Measurements from ENCODE around the gene FGF22. TPM values are rescaled to one million over a fixed set of nuclear protein-coding genes. Genes with fewer than 3 reads are reported as not detected.

FGF22 gene
- polyA plus RNA-seq, 2 of the 4 experiments (the other 2 are of a cell fraction): 0.13 to 1.0 TPM

DNA sequence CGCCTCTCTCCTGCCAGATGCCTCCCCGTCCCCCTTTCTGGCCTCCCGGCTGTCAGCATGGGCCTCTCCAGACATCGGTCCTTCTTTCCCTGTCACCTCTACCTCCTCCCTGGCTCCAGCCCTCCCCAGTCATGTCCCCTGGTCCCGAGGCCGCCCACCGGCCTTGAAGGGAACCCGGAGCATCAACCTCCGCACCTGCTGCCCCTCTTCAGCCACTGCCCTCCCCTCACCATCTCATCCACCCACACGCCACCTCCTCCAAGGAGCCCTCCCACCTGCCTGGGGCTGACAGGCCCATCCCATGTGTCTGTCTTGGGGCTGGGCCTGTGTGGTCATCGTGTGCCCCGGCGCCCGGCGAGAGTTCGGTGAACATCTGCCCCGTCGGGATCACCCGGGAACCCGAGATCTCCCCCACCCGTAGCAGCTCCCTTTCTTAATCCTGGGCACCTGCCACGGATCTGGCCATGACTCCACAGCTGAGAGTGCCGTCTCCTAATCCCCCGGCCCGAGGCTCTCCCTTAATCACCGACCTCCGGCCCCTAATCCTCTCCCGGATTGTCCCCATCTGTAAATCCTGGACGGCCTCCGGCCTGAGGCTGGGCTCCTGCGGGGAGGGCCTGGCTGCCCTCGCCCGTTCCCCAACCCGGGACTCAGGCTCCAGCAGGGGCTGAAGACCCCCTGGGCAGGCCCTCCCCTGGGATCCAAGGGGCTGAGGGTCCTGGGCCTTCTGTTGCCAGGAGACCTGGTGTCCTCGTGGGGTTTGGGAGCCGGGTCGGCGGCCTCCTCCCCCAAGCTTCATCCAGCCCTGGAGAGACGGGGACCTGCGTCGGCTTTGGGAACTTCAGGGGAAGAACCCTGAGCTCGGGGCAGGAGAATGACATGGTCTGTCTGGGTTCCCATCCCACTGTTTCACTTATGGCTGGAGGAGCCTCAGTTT is 44.1 kb upstream of the FGF22 start (continued):
- TF ChIP-seq FOXS1 (CRISPR knock-in tag; IDR thresholded peaks at IDR 0.05): no peak
- no peak for TF ChIP-seq NFE2L2 (conservative IDR thresholded peaks at IDR 0.05; ENCODE audit: low read length)

DNA sequence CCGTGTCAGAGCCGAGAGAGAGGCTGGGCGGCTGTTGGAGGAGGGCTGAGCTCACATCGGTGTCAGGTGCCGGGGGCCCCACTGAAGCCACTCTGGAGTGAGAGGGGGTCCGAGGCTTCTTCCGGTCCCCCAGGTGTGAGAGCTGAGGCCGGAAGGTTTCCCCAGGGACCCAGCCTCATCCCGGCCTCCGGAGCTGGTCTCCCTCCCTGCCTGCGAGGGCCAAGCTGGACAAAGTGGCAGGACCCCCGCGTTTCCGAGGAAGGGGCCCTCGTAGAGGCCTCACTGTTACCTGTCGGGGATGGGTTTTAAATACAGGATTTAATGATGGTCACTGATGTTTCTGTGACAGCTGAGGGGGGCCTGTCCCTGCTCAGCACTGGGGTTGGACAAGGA is 43.4 kb upstream of the FGF22 start:
- Histone ChIP-seq H3K4me1 (peaks cover 7% of the 10 kb centered on the region), H3K27ac (no peak overlapping the region), H3K4me3 (no peak overlapping the region), H3K4me2 (no peak overlapping the region), H3K9me3 (no peaks in the 10 kb centered on the region)
- TF ChIP-seq RFX5 (IDR thresholded peaks at IDR 0.05) (no peak), CHD2 (IDR thresholded peaks at IDR 0.05; ENCODE audit: low read length, partially characterized antibody) (no peak), ZC3H11A (IDR thresholded peaks at IDR 0.05) (no peak), JUN (IDR thresholded peaks at IDR 0.05) (no peak), MAZ (IDR thresholded peaks at IDR 0.05; ENCODE audit: borderline replicate concordance, low read depth, low read length) (no peak), FOSB (CRISPR knock-in tag; IDR thresholded peaks at IDR 0.05) (no peak), PHF8 (IDR thresholded peaks at IDR 0.05; ENCODE audit: borderline replicate concordance, low read depth) (no peak), NPAS2 (CRISPR knock-in tag; IDR thresholded peaks at IDR 0.05; ENCODE audit: borderline replicate concordance) (no peak), POLR2A (IDR thresholded peaks at IDR 0.05; ENCODE audit: low read length) (no peak), KDM5A (IDR thresholded peaks at IDR 0.05) (no peak), MAFK (IDR thresholded peaks at IDR 0.05; ENCODE audit: partially characterized antibody) (no peak), TP53 (CRISPR knock-in tag; IDR thresholded peaks at IDR 0.05) (no peak)
- TF ChIP-seq, protein P1, sequence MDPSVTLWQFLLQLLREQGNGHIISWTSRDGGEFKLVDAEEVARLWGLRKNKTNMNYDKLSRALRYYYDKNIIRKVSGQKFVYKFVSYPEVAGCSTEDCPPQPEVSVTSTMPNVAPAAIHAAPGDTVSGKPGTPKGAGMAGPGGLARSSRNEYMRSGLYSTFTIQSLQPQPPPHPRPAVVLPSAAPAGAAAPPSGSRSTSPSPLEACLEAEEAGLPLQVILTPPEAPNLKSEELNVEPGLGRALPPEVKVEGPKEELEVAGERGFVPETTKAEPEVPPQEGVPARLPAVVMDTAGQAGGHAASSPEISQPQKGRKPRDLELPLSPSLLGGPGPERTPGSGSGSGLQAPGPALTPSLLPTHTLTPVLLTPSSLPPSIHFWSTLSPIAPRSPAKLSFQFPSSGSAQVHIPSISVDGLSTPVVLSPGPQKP (IDR thresholded peaks at IDR 0.05; ENCODE audit: low read depth, low read length): no peak
- TF ChIP-seq, protein P2, sequence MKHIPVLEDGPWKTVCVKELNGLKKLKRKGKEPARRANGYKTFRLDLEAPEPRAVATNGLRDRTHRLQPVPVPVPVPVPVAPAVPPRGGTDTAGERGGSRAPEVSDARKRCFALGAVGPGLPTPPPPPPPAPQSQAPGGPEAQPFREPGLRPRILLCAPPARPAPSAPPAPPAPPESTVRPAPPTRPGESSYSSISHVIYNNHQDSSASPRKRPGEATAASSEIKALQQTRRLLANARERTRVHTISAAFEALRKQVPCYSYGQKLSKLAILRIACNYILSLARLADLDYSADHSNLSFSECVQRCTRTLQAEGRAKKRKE (CRISPR knock-in tag; IDR thresholded peaks at IDR 0.05; ENCODE audit: low read depth): no peak
- TF ChIP-seq, protein P3, sequence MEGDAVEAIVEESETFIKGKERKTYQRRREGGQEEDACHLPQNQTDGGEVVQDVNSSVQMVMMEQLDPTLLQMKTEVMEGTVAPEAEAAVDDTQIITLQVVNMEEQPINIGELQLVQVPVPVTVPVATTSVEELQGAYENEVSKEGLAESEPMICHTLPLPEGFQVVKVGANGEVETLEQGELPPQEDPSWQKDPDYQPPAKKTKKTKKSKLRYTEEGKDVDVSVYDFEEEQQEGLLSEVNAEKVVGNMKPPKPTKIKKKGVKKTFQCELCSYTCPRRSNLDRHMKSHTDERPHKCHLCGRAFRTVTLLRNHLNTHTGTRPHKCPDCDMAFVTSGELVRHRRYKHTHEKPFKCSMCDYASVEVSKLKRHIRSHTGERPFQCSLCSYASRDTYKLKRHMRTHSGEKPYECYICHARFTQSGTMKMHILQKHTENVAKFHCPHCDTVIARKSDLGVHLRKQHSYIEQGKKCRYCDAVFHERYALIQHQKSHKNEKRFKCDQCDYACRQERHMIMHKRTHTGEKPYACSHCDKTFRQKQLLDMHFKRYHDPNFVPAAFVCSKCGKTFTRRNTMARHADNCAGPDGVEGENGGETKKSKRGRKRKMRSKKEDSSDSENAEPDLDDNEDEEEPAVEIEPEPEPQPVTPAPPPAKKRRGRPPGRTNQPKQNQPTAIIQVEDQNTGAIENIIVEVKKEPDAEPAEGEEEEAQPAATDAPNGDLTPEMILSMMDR (IDR thresholded peaks at IDR 0.05): no peak
- WGBS (ENCODE audit: missing lambda C conversion rate): 93% methylated on average over 16 of the region's 16 CpGs
- FAIRE-seq: no peak
- CTCF ChIA-PET: interaction anchor here (0.8 to 5.1 kb wide), 2 partner anchors 10 to 138 kb away, joined by 4 to 28 read pairs; no protein-coding TSS in a partner anchor
- no peak for DNase-seq (ENCODE audit: low read depth in 1 of 2, low spot score in 1 of 2)
- POLR2A ChIA-PET: interaction anchor here (0.6 kb wide), 1 partner anchor 9 kb away, joined by 3 read pairs; no protein-coding TSS in a partner anchor
- ATAC-seq: no peak

DNA sequence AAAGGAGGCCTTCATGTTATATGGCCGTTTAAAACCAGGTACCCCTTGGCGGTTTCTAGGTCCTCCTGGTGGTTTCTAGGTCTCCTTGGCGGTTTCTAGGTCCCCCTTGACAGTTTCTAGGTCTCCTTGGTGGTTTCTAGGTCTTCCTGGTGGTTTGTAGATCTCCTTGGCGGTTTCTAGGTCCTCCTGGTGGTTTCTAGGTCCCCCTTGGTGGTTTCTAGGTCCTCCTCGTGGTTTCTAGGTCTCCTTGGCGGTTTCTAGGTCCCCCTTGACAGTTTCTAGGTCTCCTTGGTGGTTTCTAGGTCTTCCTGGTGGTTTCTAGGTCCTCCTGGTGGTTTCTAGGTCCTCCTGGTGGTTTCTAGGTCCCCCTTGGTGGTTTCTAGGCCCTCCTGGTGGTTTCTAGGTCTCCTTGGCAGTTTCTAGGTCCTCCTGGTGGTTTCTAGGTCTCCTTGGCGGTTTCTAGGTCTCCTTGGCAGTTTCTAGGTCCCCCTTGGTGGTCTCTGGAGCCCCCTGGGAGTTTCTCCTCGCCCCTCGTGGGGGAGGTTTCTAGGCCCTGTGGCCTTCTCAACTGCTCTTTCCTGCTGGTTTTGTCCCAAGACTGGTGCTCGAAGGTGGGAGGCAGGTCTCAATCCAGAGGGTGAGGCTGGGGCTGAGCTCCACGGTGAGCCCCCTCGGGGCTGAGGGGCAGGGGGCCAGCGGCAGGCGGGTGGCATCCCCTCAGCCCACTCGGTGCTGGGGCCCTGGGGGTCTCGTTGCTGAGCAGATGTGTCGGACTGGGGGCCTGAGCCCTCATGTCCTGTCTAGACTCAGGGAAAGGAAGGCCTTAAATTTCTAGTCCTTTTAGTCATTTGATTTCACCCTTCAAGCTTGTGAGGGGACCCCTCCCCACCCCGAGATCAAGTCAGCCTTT is 42.0 kb upstream of the FGF22 start:
- WGBS (ENCODE audit: missing lambda C conversion rate): 69% methylated on average over 10 of the region's 18 CpGs
- Histone ChIP-seq H3K27ac (no peak overlapping the region), H3K4me2 (no peak overlapping the region), H3K4me1 (no peaks in the 10 kb centered on the region; the same call in 2 of the 3 replicates), H3K4me3 (no peak overlapping the region), H3K9me3 (no peaks in the 10 kb centered on the region)
- POLR2A ChIA-PET: no interaction called here
- TF ChIP-seq HEYL (CRISPR knock-in tag; IDR thresholded peaks at IDR 0.05): peak; percentile 35; the same call in 1 of the 2 replicates
- TF ChIP-seq, protein P2 (CRISPR knock-in tag; IDR thresholded peaks at IDR 0.05; ENCODE audit: low read depth): no peak
- TF ChIP-seq, protein P1 (IDR thresholded peaks at IDR 0.05; ENCODE audit: low read depth, low read length): peak; percentile 97
- TF ChIP-seq KDM1A (IDR thresholded peaks at IDR 0.05; ENCODE audit: low read depth): peak; percentile 47; the same call in 1 of the 2 replicates
- TF ChIP-seq, protein P3 (IDR thresholded peaks at IDR 0.05): peak; percentile 18; the same call in 1 of the 3 replicates
- ATAC-seq (no peak), DNase-seq (ENCODE audit: low read depth in 1 of 2, low spot score in 1 of 2) (no peak), FAIRE-seq (no peak)
- CTCF ChIA-PET: interaction anchor here (0.7 to 5.1 kb wide), 2 partner anchors 11 to 1531 kb away, joined by 3 to 28 read pairs; no protein-coding TSS in a partner anchor
